A549 (cell line): Measurements from ENCODE around the gene ANXA6. TPM values are rescaled to one million over a fixed set of nuclear protein-coding genes. Genes with fewer than 3 reads are reported as not detected.

ENCODE experiments used
- ATAC-seq, 2 experiments: fragments of 200-7000 bp in 1 of 2; fragments of >200 bp in 1 of 2; cut with Nextera tagmentation in 1 of 2; cut with Tn5 transposase in 1 of 2; 3 replicates each; pipeline versions ENCODE4 v1.8.0 to v1.9.1; 2018 to 2020; ENCODE audit warnings: mild to moderate bottlenecking in 1 of 2, moderate library complexity in 1 of 2
- CTCF ChIA-PET: fragments of 300-600 bp; sonication (Branson Sonifier 250); formaldehyde crosslinking; extraction: SDS; loops from one replicate; lab custom pipeline; 2021; ENCODE audit warnings: antibody characterized with exemption, inconsistent platforms; lab: Yijun Ruan, JAX
- POLR2A ChIA-PET: fragments of 350-600 bp; formaldehyde crosslinking; extraction: SDS; loops from one replicate; lab custom pipeline; 2021; ENCODE audit warnings: antibody characterized with exemption, inconsistent platforms; lab: Yijun Ruan, JAX
- DNase-seq, 2 experiments: peaks; one replicate each; pipeline versions ENCODE4 v3.0.0 to v3.0.0-alpha.2; 2011 to 2016; ENCODE audit warnings: low read depth in 1 of 2, low spot score in 1 of 2
- FAIRE-seq: peaks from 2 replicates; lab custom pipeline; 2011; peaks lifted over from hg19 to GRCh38; lab: Jason Lieb, UNC
- H3K27ac ChIP-seq, 2 experiments: fragments of >200 bp; sonication (Bioruptor Twin); formaldehyde crosslinking; 3 replicates each; pipeline ENCODE4 v1.5.1; 2016 to 2017
- H3K4me1 ChIP-seq: fragments of >200 bp; sonication (Bioruptor Twin); formaldehyde crosslinking; 3 replicates; pipeline ENCODE4 v1.6.1; 2016
- H3K4me2 ChIP-seq: fragments of >200 bp; sonication (Bioruptor Twin); formaldehyde crosslinking; 3 replicates; pipeline ENCODE4 v1.6.1; 2016
- H3K4me3 ChIP-seq: fragments of >200 bp; sonication (Bioruptor Twin); formaldehyde crosslinking; 3 replicates; pipeline ENCODE4 v1.5.1; 2016
- H3K9me3 ChIP-seq: fragments of >200 bp; sonication (Bioruptor Twin); formaldehyde crosslinking; 3 replicates; pipeline ENCODE4 v1.6.1; 2016
- BHLHE40 ChIP-seq: IDR thresholded peaks from 2 replicates; pipeline ENCODE4 v1.6.1; 2012; ENCODE audit warnings: low read depth, low read length, inconsistent platforms
- CHD2 ChIP-seq: fragments of 150-350 bp; IDR thresholded peaks from 2 replicates; pipeline ENCODE4 v1.6.1; 2014; ENCODE audit warnings: low read length; ENCODE audit not compliant: partially characterized antibody
- EHMT2 ChIP-seq: fragments of 200-600 bp; sonication (generic); IDR thresholded peaks from 2 replicates; pipeline ENCODE4 v1.6.1; 2016; ENCODE audit warnings: antibody characterized with exemption, low read depth, mild to moderate bottlenecking, moderate library complexity
- HOXB5 ChIP-seq: fragments of 250-450 bp; sonication (Bioruptor Pico); IDR thresholded peaks from 2 replicates; pipeline ENCODE4 v1.5.0; 2020; ENCODE audit warnings: mild to moderate bottlenecking, moderate library complexity
- MAFK ChIP-seq: fragments of 450-650 bp; IDR thresholded peaks from 2 replicates; pipeline ENCODE4 v1.6.1; 2014; ENCODE audit not compliant: partially characterized antibody
- NFE2L2 ChIP-seq: fragments of 150-350 bp; conservative IDR thresholded peaks from 2 replicates; pipeline ENCODE4 v1.6.1; 2014; ENCODE audit warnings: low read length
- NPAS2 ChIP-seq: fragments of 250-450 bp; sonication (Bioruptor Pico); IDR thresholded peaks from 2 replicates; pipeline ENCODE4 v1.8.0; 2022; ENCODE audit warnings: mild to moderate bottlenecking, moderate library complexity, borderline replicate concordance
- PBX3 ChIP-seq: IDR thresholded peaks from 2 replicates; pipeline ENCODE4 v1.6.1; 2012
- RAD21 ChIP-seq, 2 experiments: fragments of >200 bp in 1 of 2; sonication (Bioruptor Twin) in 1 of 2; formaldehyde crosslinking in 1 of 2; IDR thresholded peaks in 1 of 2; conservative IDR thresholded peaks in 1 of 2; 2 replicates in 1 of 2; 3 replicates in 1 of 2; pipeline ENCODE4 v1.6.1; 2012 to 2018; ENCODE audit warnings: inconsistent platforms in 1 of 2
- RARB ChIP-seq: fragments of 250-450 bp; sonication (Bioruptor Pico); IDR thresholded peaks from 2 replicates; pipeline ENCODE4 v1.8.0; 2021; ENCODE audit warnings: mild to moderate bottlenecking, moderate library complexity
- SMC3 ChIP-seq: fragments of >200 bp; sonication (Bioruptor Twin); formaldehyde crosslinking; IDR thresholded peaks from 3 replicates; pipeline ENCODE4 v1.6.1; 2018; ENCODE audit warnings: inconsistent platforms
- SREBF2 ChIP-seq: fragments of 450-650 bp; IDR thresholded peaks from 2 replicates; pipeline ENCODE4 v1.6.1; 2014; ENCODE audit warnings: mild to moderate bottlenecking, moderate library complexity
- TP53 ChIP-seq: fragments of 250-450 bp; sonication (Bioruptor Pico); IDR thresholded peaks from 2 replicates; pipeline ENCODE4 v1.5.0; 2021; ENCODE audit warnings: mild to moderate bottlenecking, moderate library complexity
- ZSCAN20 ChIP-seq: fragments of 250-450 bp; sonication (Bioruptor Pico); IDR thresholded peaks from 2 replicates; pipeline ENCODE4 v1.8.0; 2022; ENCODE audit warnings: mild to moderate bottlenecking, moderate library complexity
- WGBS: methylation state at CpG from one replicate; pipeline ENCODE4 v1.1.6; 2017; ENCODE audit errors: missing lambda C conversion rate; 5-methylcytosine and 5-hydroxymethylcytosine counted together
- polyA plus RNA-seq, 4 experiments: library from polyadenylated mRNA; depleted of rRNA in 3 of 4; stranded (reverse); fragments of >200 nt; fragmentation: RNase III in 1 of 4; extraction: RNeasy Plus Mini Kit Qiagen cat#74134 plus additional on column Dnase treatment in 1 of 4; gene quantifications; 2 replicates in 3 of 4; 3 replicates in 1 of 4; pipeline ENCODE4 v1.2.3, GENCODE V29; 2011 to 2017
- TF ChIP-seq, protein P1 (sequence below): fragments of 200-600 bp; sonication (generic); IDR thresholded peaks from 2 replicates; pipeline ENCODE4 v1.6.1; 2016; ENCODE audit warnings: antibody characterized with exemption, mild to moderate bottlenecking, moderate library complexity
- TF ChIP-seq, protein P2 (sequence below): fragments of 250-450 bp; sonication (Bioruptor Pico); IDR thresholded peaks from 2 replicates; pipeline ENCODE4 v1.5.0; 2020; ENCODE audit warnings: low read depth, mild to moderate bottlenecking, moderate library complexity
- TF ChIP-seq, protein P3 (sequence below): fragments of >200 bp; sonication (Bioruptor Twin); formaldehyde crosslinking; IDR thresholded peaks from 3 replicates; pipeline ENCODE4 v1.5.1; 2016

ANXA6 gene
- polyA plus RNA-seq, 2 of the 4 experiments (the other 2 are of a cell fraction) = 32.4 to 53.0 TPM

GRCh38 chr5:151151793-151152192, 5.8 kb downstream of the ANXA6 start:
- no peak for ATAC-seq
- POLR2A ChIA-PET = no interaction called here

DNA sequence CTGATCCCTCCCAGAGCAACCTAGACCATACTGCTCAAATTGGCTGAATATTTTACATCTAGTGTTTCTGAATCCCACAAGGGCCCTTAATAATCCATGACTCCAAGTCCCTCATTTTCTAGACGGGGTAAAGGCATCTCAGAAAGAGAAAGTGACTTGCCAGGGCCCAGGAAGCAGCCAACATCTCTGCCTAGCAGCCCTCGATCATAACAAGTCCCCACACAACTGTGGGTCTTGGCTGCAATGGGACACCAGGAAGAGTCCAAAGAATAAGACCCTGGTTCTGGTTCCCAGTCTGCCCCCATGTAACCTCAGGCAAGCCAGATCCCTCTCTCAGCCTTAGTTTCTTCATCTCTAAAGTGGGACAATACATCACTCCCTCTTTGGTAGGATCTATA, 6.3 kb downstream of the ANXA6 start:
- Histone ChIP-seq H3K4me2 (no peak overlapping the region), H3K27ac (no peak overlapping the region)
- TF ChIP-seq, protein P1, sequence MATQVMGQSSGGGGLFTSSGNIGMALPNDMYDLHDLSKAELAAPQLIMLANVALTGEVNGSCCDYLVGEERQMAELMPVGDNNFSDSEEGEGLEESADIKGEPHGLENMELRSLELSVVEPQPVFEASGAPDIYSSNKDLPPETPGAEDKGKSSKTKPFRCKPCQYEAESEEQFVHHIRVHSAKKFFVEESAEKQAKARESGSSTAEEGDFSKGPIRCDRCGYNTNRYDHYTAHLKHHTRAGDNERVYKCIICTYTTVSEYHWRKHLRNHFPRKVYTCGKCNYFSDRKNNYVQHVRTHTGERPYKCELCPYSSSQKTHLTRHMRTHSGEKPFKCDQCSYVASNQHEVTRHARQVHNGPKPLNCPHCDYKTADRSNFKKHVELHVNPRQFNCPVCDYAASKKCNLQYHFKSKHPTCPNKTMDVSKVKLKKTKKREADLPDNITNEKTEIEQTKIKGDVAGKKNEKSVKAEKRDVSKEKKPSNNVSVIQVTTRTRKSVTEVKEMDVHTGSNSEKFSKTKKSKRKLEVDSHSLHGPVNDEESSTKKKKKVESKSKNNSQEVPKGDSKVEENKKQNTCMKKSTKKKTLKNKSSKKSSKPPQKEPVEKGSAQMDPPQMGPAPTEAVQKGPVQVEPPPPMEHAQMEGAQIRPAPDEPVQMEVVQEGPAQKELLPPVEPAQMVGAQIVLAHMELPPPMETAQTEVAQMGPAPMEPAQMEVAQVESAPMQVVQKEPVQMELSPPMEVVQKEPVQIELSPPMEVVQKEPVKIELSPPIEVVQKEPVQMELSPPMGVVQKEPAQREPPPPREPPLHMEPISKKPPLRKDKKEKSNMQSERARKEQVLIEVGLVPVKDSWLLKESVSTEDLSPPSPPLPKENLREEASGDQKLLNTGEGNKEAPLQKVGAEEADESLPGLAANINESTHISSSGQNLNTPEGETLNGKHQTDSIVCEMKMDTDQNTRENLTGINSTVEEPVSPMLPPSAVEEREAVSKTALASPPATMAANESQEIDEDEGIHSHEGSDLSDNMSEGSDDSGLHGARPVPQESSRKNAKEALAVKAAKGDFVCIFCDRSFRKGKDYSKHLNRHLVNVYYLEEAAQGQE = no peak
- TF ChIP-seq NFE2L2 (no peak), SREBF2 (no peak), BHLHE40 (no peak), HOXB5 (CRISPR knock-in tag) (no peak), ZSCAN20 (CRISPR knock-in tag) (no peak)
- TF ChIP-seq, protein P2, sequence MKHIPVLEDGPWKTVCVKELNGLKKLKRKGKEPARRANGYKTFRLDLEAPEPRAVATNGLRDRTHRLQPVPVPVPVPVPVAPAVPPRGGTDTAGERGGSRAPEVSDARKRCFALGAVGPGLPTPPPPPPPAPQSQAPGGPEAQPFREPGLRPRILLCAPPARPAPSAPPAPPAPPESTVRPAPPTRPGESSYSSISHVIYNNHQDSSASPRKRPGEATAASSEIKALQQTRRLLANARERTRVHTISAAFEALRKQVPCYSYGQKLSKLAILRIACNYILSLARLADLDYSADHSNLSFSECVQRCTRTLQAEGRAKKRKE (CRISPR knock-in tag) = no peak
- TF ChIP-seq, all 56 proteins: peak for 0
- ATAC-seq (no peak), FAIRE-seq (no peak), DNase-seq (no peak)
- WGBS = 82% methylated on average over 2 of the region's 2 CpGs
- ChIA-PET POLR2A (no interaction called here), CTCF (interaction anchor here (0.6 to 3.6 kb wide), 4 partner anchors 12 to 219 kb away, joined by 3 to 14 read pairs (median 4); no protein-coding TSS in a partner anchor)
- H3K4me1 ChIP-seq = 0 out of 3 replicates have a peak, but pooled peaks cover 4% of the 10 kb centered on the region
- H3K9me3 ChIP-seq = no peaks in the 10 kb centered on the region
- no peak overlapping the region for H3K4me3 ChIP-seq

More at GRCh38 chr5:151151793-151152192, 5.8 kb downstream of the ANXA6 start:
- Histone ChIP-seq H3K9me3 (no peaks in the 10 kb centered on the region), H3K4me2 (no peak overlapping the region), H3K4me3 (no peak overlapping the region), H3K27ac (no peak overlapping the region), H3K4me1 (peaks cover 6% of the 10 kb centered on the region; the same call in 1 of the 3 replicates)
- 79% methylated on average over 5 of the region's 5 CpGs for WGBS
- CTCF ChIA-PET = interaction anchor here (0.6 to 3.6 kb wide), 3 partner anchors 13 to 218 kb away, joined by 3 to 14 read pairs (median 4); no protein-coding TSS in a partner anchor
- FAIRE-seq = no peak
- TF ChIP-seq NPAS2 (CRISPR knock-in tag) (no peak), RAD21 (conservative IDR thresholded peaks at IDR 0.05 in 1 of 2, IDR thresholded peaks at IDR 0.05 in 1 of 2) (no peak), CHD2 (no peak), TP53 (CRISPR knock-in tag) (no peak), RARB (CRISPR knock-in tag) (no peak), NFE2L2 (no peak), EHMT2 (no peak), SMC3 (no peak), MAFK (no peak), ZSCAN20 (CRISPR knock-in tag) (no peak), PBX3 (no peak)
- TF ChIP-seq, protein P3, sequence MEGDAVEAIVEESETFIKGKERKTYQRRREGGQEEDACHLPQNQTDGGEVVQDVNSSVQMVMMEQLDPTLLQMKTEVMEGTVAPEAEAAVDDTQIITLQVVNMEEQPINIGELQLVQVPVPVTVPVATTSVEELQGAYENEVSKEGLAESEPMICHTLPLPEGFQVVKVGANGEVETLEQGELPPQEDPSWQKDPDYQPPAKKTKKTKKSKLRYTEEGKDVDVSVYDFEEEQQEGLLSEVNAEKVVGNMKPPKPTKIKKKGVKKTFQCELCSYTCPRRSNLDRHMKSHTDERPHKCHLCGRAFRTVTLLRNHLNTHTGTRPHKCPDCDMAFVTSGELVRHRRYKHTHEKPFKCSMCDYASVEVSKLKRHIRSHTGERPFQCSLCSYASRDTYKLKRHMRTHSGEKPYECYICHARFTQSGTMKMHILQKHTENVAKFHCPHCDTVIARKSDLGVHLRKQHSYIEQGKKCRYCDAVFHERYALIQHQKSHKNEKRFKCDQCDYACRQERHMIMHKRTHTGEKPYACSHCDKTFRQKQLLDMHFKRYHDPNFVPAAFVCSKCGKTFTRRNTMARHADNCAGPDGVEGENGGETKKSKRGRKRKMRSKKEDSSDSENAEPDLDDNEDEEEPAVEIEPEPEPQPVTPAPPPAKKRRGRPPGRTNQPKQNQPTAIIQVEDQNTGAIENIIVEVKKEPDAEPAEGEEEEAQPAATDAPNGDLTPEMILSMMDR = no peak
- DNase-seq = no peak
